Neuronal stem cell (in vitro differentiated cells): ENCODE data around the gene INAFM1.

Experiments
- DNase-seq: peaks from one replicate; pipeline ENCODE4 v3.0.0-alpha.2; 2013; ENCODE audit warnings: low spot score
- H2AFZ ChIP-seq: one replicate; pipeline ENCODE4 v1.6.1; 2013; ENCODE audit warnings: mild to moderate bottlenecking, low read length, inconsistent platforms
- H2AK5ac ChIP-seq: 2 replicates; pipeline ENCODE4 v1.6.1; 2013; ENCODE audit warnings: low read depth, mild to moderate bottlenecking, inconsistent platforms, low read length, moderate library complexity, mixed read lengths
- H2BK120ac ChIP-seq: 2 replicates; pipeline ENCODE4 v1.6.1; 2013; ENCODE audit warnings: low read depth, mild to moderate bottlenecking, inconsistent platforms, low read length, moderate library complexity, mixed read lengths
- H2BK12ac ChIP-seq: one replicate; pipeline ENCODE4 v1.6.1; 2013; ENCODE audit warnings: low read length, inconsistent platforms
- H2BK15ac ChIP-seq: 2 replicates; pipeline ENCODE4 v1.6.1; 2013; ENCODE audit warnings: mild to moderate bottlenecking, low read length, inconsistent platforms, mixed read lengths
- H2BK5ac ChIP-seq: one replicate; pipeline ENCODE4 v1.6.1; 2013; ENCODE audit warnings: inconsistent platforms, mild to moderate bottlenecking, low read length, moderate library complexity
- H3K14ac ChIP-seq: one replicate; pipeline ENCODE4 v1.6.1; 2013; ENCODE audit warnings: low read length, inconsistent platforms
- H3K18ac ChIP-seq: 2 replicates; pipeline ENCODE4 v1.6.1; 2013; ENCODE audit warnings: low read length, inconsistent platforms
- H3K23ac ChIP-seq: 2 replicates; pipeline ENCODE4 v1.6.1; 2013; ENCODE audit warnings: low read depth, mild to moderate bottlenecking, mixed read lengths, low read length, inconsistent platforms; ENCODE audit not compliant: poor library complexity
- H3K27ac ChIP-seq: replicated peaks from 3 replicates; pipeline ENCODE4 v1.5.1; 2013; ENCODE audit warnings: low read length, inconsistent platforms
- H3K27me3 ChIP-seq, 3 experiments: 2 replicates each; pipeline ENCODE4 v1.6.1; 2013; ENCODE audit warnings: low read length in 3 of 3, mild to moderate bottlenecking in 2 of 3, inconsistent platforms in 1 of 3, low read depth in 1 of 3, mixed read lengths in 1 of 3, moderate library complexity in 1 of 3; ENCODE audit not compliant: control insufficient read depth in 3 of 3, insufficient read depth in 3 of 3
- H3K36me3 ChIP-seq, 2 donors: replicated peaks in 1 of 2; 2 replicates each; pipeline ENCODE4 v1.6.1; 2013; ENCODE audit warnings: low read length in 2 of 2; ENCODE audit not compliant: control insufficient read depth in 2 of 2, insufficient read depth in 2 of 2
- H3K4ac ChIP-seq: 2 replicates; pipeline ENCODE4 v1.6.1; 2013; ENCODE audit warnings: inconsistent platforms, mild to moderate bottlenecking, low read length, moderate library complexity
- H3K4me1 ChIP-seq, 2 donors: 1 replicate in 1 of 2; 2 replicates in 1 of 2; pipeline ENCODE4 v1.6.1; 2013; ENCODE audit warnings: low read length in 2 of 2, low read depth in 1 of 2; ENCODE audit not compliant: control insufficient read depth in 2 of 2, insufficient read depth in 1 of 2
- H3K4me2 ChIP-seq: one replicate; pipeline ENCODE4 v1.6.1; 2013; ENCODE audit warnings: mild to moderate bottlenecking, low read length, inconsistent platforms; ENCODE audit not compliant: insufficient read depth, poor library complexity, severe bottlenecking
- H3K4me3 ChIP-seq, 2 donors: 2 replicates each; pipeline ENCODE4 v1.5.1; 2013; ENCODE audit warnings: low read length in 2 of 2, mild to moderate bottlenecking in 2 of 2, inconsistent platforms in 1 of 2, moderate library complexity in 1 of 2
- H3K79me1 ChIP-seq: one replicate; pipeline ENCODE4 v1.6.1; 2013; ENCODE audit warnings: low read depth, mild to moderate bottlenecking, inconsistent platforms, low read length, moderate library complexity
- H3K9ac ChIP-seq: one replicate; pipeline ENCODE4 v1.6.1; 2013; ENCODE audit warnings: mild to moderate bottlenecking, low read depth, low read length, inconsistent platforms; ENCODE audit not compliant: poor library complexity
- H3K9me3 ChIP-seq, 2 donors: replicated peaks in 1 of 2; 2 replicates each; pipeline versions ENCODE3 to v1.6.1; 2013; ENCODE audit warnings: low read length in 2 of 2, mild to moderate bottlenecking in 2 of 2, inconsistent platforms in 1 of 2, low read depth in 1 of 2, mixed read lengths in 1 of 2, moderate library complexity in 1 of 2; ENCODE audit not compliant: control insufficient read depth in 2 of 2, insufficient read depth in 1 of 2
- H4K8ac ChIP-seq: one replicate; pipeline ENCODE4 v1.6.1; 2013; ENCODE audit warnings: low read depth, mild to moderate bottlenecking, inconsistent platforms, low read length, moderate library complexity
- H4K91ac ChIP-seq: one replicate; pipeline ENCODE4 v1.6.1; 2013; ENCODE audit warnings: low read length, low read depth, mild to moderate bottlenecking, inconsistent platforms; ENCODE audit not compliant: poor library complexity
- WGBS, 2 donors: extraction: QIAGEN DNeasy Blood & Tissue Kit; methylation state at CpG; one replicate each; pipeline ENCODE4 v1.1.7; 2013; ENCODE audit warnings: missing lambda C conversion rate in 2 of 2, mixed read lengths in 1 of 2; ENCODE audit not compliant: insufficient read length in 2 of 2, insufficient replicate concordance in 1 of 2; ENCODE audit errors: extremely low coverage in 2 of 2; 5-methylcytosine and 5-hydroxymethylcytosine counted together

Gene INAFM1

DNA sequence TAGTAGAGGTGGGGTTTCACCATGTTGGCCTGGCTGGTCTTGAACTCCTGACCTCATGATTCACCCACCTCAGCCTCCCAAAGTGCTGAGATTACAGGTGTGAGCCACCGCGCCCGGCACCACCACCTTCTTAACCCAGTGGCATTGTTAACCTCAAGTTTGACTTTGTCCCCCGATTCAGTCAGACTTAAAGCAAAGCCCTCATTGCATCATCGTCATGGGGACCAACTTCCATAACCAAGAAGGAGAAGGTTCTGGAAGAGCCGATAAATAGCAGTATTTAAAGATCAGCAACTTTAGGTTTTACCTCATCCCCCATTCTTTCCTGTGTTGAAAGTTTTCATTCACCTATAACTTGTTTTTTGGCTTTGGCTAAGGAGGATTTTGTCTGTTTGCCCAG, 6.7 kb upstream of the INAFM1 start:
- no peak overlapping the region for H3K4ac ChIP-seq
- H4K91ac ChIP-seq, result no peak overlapping the region
- no peak overlapping the region for H2BK5ac ChIP-seq
- no peak overlapping the region for H2AFZ ChIP-seq
- no peak overlapping the region for H3K14ac ChIP-seq
- no peak overlapping the region for H3K23ac ChIP-seq
- H2BK12ac ChIP-seq, result no peak overlapping the region
- peaks cover 16% of the 10 kb centered on the region for H3K79me1 ChIP-seq
- H3K27me3 ChIP-seq, result no peaks in the 10 kb centered on the region
- peaks cover 0 to 3% of the 10 kb centered on the region in 2 donors for H3K9me3 ChIP-seq
- WGBS, 2 donors, result no CpG with 5 or more reads among the region's 6 CpGs
- no peak overlapping the region for H3K18ac ChIP-seq
- peaks cover 7 to 11% of the 10 kb centered on the region in 2 donors for H3K4me1 ChIP-seq
- no peak overlapping the region for H2BK15ac ChIP-seq
- no peak overlapping the region for H3K27ac ChIP-seq
- no peak overlapping the region for H4K8ac ChIP-seq
- no peak overlapping the region for H3K4me2 ChIP-seq
- no peak overlapping the region for H3K9ac ChIP-seq
- no peak overlapping the region for H3K4me3 ChIP-seq
- peaks cover 40 to 75% of the 10 kb centered on the region in 2 donors for H3K36me3 ChIP-seq
- no peak for DNase-seq
- H2BK120ac ChIP-seq, result no peak overlapping the region
- no peak overlapping the region for H2AK5ac ChIP-seq

GRCh38 chr19:47269596-47269995, 5.1 kb upstream of the INAFM1 start:
- H3K18ac ChIP-seq, result no peak overlapping the region
- peaks cover 0 to 3% of the 10 kb centered on the region in 2 donors for H3K9me3 ChIP-seq
- no peak overlapping the region for H2BK15ac ChIP-seq
- H4K91ac ChIP-seq, result no peak overlapping the region
- H2BK5ac ChIP-seq, result no peak overlapping the region
- no peak overlapping the region for H4K8ac ChIP-seq
- H2BK12ac ChIP-seq, result no peak overlapping the region
- H2BK120ac ChIP-seq, result no peak overlapping the region
- H3K4me2 ChIP-seq, result no peak overlapping the region
- no peak overlapping the region for H2AFZ ChIP-seq
- no peak overlapping the region for H3K14ac ChIP-seq
- H3K4ac ChIP-seq, result no peak overlapping the region
- peaks cover 10 to 11% of the 10 kb centered on the region in 2 donors for H3K4me1 ChIP-seq
- no peak overlapping the region for H3K27ac ChIP-seq
- H3K27me3 ChIP-seq, result no peaks in the 10 kb centered on the region
- no CpG with 5 or more reads among the region's 7 CpGs for WGBS, 2 donors
- H3K9ac ChIP-seq, result no peak overlapping the region
- no peak overlapping the region for H3K23ac ChIP-seq
- no peak for DNase-seq
- H2AK5ac ChIP-seq, result no peak overlapping the region
- peaks cover 32 to 65% of the 10 kb centered on the region in 2 donors for H3K36me3 ChIP-seq
- H3K4me3 ChIP-seq, result no peak overlapping the region
- H3K79me1 ChIP-seq, result peaks cover 16% of the 10 kb centered on the region

GRCh38 chr19:47270408-47270807, 4.3 kb upstream of the INAFM1 start:
- Histone ChIP-seq H3K79me1 (peaks cover 16% of the 10 kb centered on the region), H4K91ac (no peak overlapping the region), H3K23ac (peak overlapping the region; percentile 44), H2AFZ (no peak overlapping the region), H2BK15ac (no peak overlapping the region), H2BK120ac (no peak overlapping the region), H2BK12ac (no peak overlapping the region), H2AK5ac (no peak overlapping the region), H3K18ac (no peak overlapping the region), H3K27me3 (no peaks in the 10 kb centered on the region), H3K4me2 (no peak overlapping the region), H4K8ac (no peak overlapping the region), H2BK5ac (no peak overlapping the region), H3K4me3 (no peak overlapping the region), H3K14ac (no peak overlapping the region), H3K4me1 (peaks cover 13 to 14% of the 10 kb centered on the region in 2 donors), H3K27ac (no peak overlapping the region), H3K4ac (no peak overlapping the region), H3K9me3 (peaks cover 0 to 3% of the 10 kb centered on the region in 2 donors), H3K36me3 (peaks cover 27 to 57% of the 10 kb centered on the region in 2 donors), H3K9ac (no peak overlapping the region)
- DNase-seq, result no peak
- no CpG with 5 or more reads among the region's 10 CpGs for whole genome bisulfite sequencing, 2 donors

- Histone ChIP-seq H2AK5ac (no peak overlapping the region), H3K79me1 (peaks cover 10% of the 10 kb centered on the region), H4K91ac (no peak overlapping the region), H3K27me3 (no peaks in the 10 kb centered on the region), H3K23ac (no peak overlapping the region), H3K4me2 (peak overlapping the region; percentile 4), H3K4ac (no peak overlapping the region), H3K9ac (no peak overlapping the region), H2BK15ac (peak overlapping the region; percentile 66), H3K27ac (no peak overlapping the region), H3K36me3 (peaks cover 22 to 52% of the 10 kb centered on the region in 2 donors), H3K9me3 (no peaks in the 10 kb centered on the region), H2AFZ (no peak overlapping the region), H2BK120ac (no peak overlapping the region), H3K18ac (peak overlapping the region; percentile 56), H2BK12ac (peak overlapping the region; percentile 19), H3K4me3 (no peak overlapping the region), H3K4me1 (peaks cover 17 to 23% of the 10 kb centered on the region in 2 donors), H3K14ac (peak overlapping the region; percentile 33), H4K8ac (no peak overlapping the region), H2BK5ac (no peak overlapping the region)
- WGBS, 2 donors, result no CpG with 5 or more reads among the region's 6 CpGs
- DNase-seq, result no peak
Measured at GRCh38 chr19:47271949-47272348, 2.7 kb upstream of the INAFM1 start.
